GM12892 (cell line): ENCODE results near the gene PKNOX1.
"Not testable (repeated sequence)": the region's sequence is repeated elsewhere in the genome, so short reads cannot be mapped to it uniquely, and the experiment has no call there.

Experiments used
- POLR2A ChIP-seq: IDR thresholded peaks from 2 replicates; pipeline ENCODE4 v1.6.1; 2011; ENCODE audit warnings: low read depth, low read length, control low read depth
- POLR2AphosphoS5 ChIP-seq: IDR thresholded peaks from 2 replicates; pipeline ENCODE4 v1.6.1; 2011; ENCODE audit warnings: low read depth, low read length, control low read depth

DNA sequence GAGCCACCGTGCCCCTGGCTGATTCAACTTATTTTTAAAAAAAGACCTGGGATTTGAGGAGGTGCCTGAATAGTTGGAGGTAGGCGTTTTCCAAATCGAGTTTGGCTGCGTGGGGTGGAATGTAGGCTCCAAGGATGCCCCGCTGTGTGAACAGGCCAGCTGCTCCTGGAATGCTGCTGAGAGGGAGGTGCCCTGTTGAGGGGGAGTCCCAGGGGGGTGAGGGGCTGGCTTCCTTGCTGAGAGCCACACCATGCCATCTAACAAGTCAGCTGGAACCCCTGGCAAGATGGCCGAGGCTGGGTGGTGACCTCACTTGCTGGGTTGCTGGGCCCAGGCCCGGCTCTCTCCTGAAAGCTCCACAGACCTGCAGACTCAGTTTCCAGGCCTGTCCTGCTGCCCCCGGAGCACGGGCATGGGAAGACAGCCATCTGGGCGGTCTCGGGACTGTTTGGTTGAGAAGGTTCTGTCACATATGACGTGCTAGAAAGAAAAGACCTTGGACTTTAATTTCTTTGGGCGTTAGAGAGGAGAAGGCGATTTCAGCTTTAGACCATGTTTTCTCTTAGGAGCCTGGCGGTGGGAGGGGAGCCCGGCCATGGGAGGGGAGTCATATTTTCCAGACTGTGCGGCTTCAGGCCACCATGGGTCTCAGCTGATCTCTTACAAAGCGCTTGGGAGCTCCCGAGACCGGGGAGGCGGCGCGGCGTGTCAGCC, 108.4 kb downstream of the PKNOX1 start:
- not testable (repeated sequence) for TF ChIP-seq POLR2AphosphoS5, POLR2A
